A549 (cell line): ENCODE measurements around the gene FOXS1. TPM values are rescaled to one million over a fixed set of nuclear protein-coding genes. Genes with fewer than 3 reads are reported as not detected.
A peak's percentile ranks its signal among the peaks of the same experiment; 100 is the strongest.

Experiments used
- ATAC-seq, 2 experiments: fragments of 200-7000 bp in 1 of 2; fragments of >200 bp in 1 of 2; cut with Nextera tagmentation in 1 of 2; cut with Tn5 transposase in 1 of 2; 3 replicates each; pipeline versions ENCODE4 v1.8.0 to v1.9.1; 2018 to 2020; ENCODE audit warnings: mild to moderate bottlenecking in 1 of 2, moderate library complexity in 1 of 2
- CTCF ChIA-PET: fragments of 300-600 bp; sonication (Branson Sonifier 250); formaldehyde crosslinking; extraction: SDS; loops from one replicate; lab custom pipeline; 2021; ENCODE audit warnings: antibody characterized with exemption, inconsistent platforms; lab: Yijun Ruan, JAX
- POLR2A ChIA-PET: fragments of 350-600 bp; formaldehyde crosslinking; extraction: SDS; loops from one replicate; lab custom pipeline; 2021; ENCODE audit warnings: antibody characterized with exemption, inconsistent platforms; lab: Yijun Ruan, JAX
- DNase-seq, 2 experiments: peaks; one replicate each; pipeline versions ENCODE4 v3.0.0 to v3.0.0-alpha.2; 2011 to 2016; ENCODE audit warnings: low read depth in 1 of 2, low spot score in 1 of 2
- FAIRE-seq: peaks from 2 replicates; lab custom pipeline; 2011; peaks lifted over from hg19 to GRCh38; lab: Jason Lieb, UNC
- H3K27ac ChIP-seq, 2 experiments: fragments of >200 bp; sonication (Bioruptor Twin); formaldehyde crosslinking; 3 replicates each; pipeline ENCODE4 v1.5.1; 2016 to 2017
- H3K4me1 ChIP-seq: fragments of >200 bp; sonication (Bioruptor Twin); formaldehyde crosslinking; 3 replicates; pipeline ENCODE4 v1.6.1; 2016
- H3K4me2 ChIP-seq: fragments of >200 bp; sonication (Bioruptor Twin); formaldehyde crosslinking; 3 replicates; pipeline ENCODE4 v1.6.1; 2016
- H3K4me3 ChIP-seq: fragments of >200 bp; sonication (Bioruptor Twin); formaldehyde crosslinking; 3 replicates; pipeline ENCODE4 v1.5.1; 2016
- H3K9me3 ChIP-seq: fragments of >200 bp; sonication (Bioruptor Twin); formaldehyde crosslinking; 3 replicates; pipeline ENCODE4 v1.6.1; 2016
- CBX8 ChIP-seq: fragments of 200-600 bp; sonication (generic); IDR thresholded peaks from 2 replicates; pipeline ENCODE4 v1.6.1; 2016
- CEBPB ChIP-seq, 2 experiments: fragments of >200 bp in 1 of 2; sonication (Bioruptor Twin) in 1 of 2; formaldehyde crosslinking in 1 of 2; IDR thresholded peaks; 2 replicates each; pipeline ENCODE4 v1.6.1; 2012 to 2016
- CHD2 ChIP-seq: fragments of 150-350 bp; IDR thresholded peaks from 2 replicates; pipeline ENCODE4 v1.6.1; 2014; ENCODE audit warnings: low read length; ENCODE audit not compliant: partially characterized antibody
- EP300 ChIP-seq, 2 experiments: fragments of >200 bp; sonication (Bioruptor Twin); formaldehyde crosslinking; IDR thresholded peaks; 2 replicates in 1 of 2; 3 replicates in 1 of 2; pipeline ENCODE4 v1.6.1; 2016 to 2017
- FOSL2 ChIP-seq, 2 experiments: fragments of 450-650 bp in 1 of 2; fragments of >200 bp in 1 of 2; sonication (Bioruptor Twin) in 1 of 2; formaldehyde crosslinking; IDR thresholded peaks; 2 replicates each; pipeline versions ENCODE4 v1.5.0 to v1.6.1; 2016 to 2020; ENCODE audit warnings: mild to moderate bottlenecking in 1 of 2, moderate library complexity in 1 of 2
- FOXS1 ChIP-seq: fragments of 250-450 bp; sonication (Bioruptor Pico); IDR thresholded peaks from 2 replicates; pipeline ENCODE4 v1.5.0; 2020; ENCODE audit warnings: mild to moderate bottlenecking, moderate library complexity
- GATA3 ChIP-seq: IDR thresholded peaks from 2 replicates; pipeline ENCODE4 v1.6.1; 2012; ENCODE audit warnings: borderline replicate concordance
- HDAC2 ChIP-seq: fragments of 200-600 bp; sonication (generic); IDR thresholded peaks from 2 replicates; pipeline ENCODE4 v1.6.1; 2016
- JUN ChIP-seq, 2 experiments: fragments of >200 bp; sonication (Bioruptor Twin); formaldehyde crosslinking; IDR thresholded peaks; 2 replicates in 1 of 2; 3 replicates in 1 of 2; pipeline ENCODE4 v1.6.1; 2016 to 2017
- JUNB ChIP-seq: fragments of >200 bp; sonication (Bioruptor Twin); formaldehyde crosslinking; IDR thresholded peaks from 2 replicates; pipeline ENCODE4 v1.6.1; 2016
- MAFK ChIP-seq: fragments of 450-650 bp; IDR thresholded peaks from 2 replicates; pipeline ENCODE4 v1.6.1; 2014; ENCODE audit not compliant: partially characterized antibody
- MAX ChIP-seq: IDR thresholded peaks from 2 replicates; pipeline ENCODE4 v1.6.1; 2012
- MAZ ChIP-seq: fragments of 150-350 bp; IDR thresholded peaks from 2 replicates; pipeline ENCODE4 v1.6.1; 2014; ENCODE audit warnings: antibody characterized with exemption, low read depth, low read length, borderline replicate concordance
- MYC ChIP-seq: IDR thresholded peaks from 2 replicates; pipeline ENCODE4 v1.6.1; 2012; ENCODE audit warnings: mild to moderate bottlenecking, inconsistent platforms, low read length, improper control_type of control experiment, borderline replicate concordance
- PBX3 ChIP-seq: IDR thresholded peaks from 2 replicates; pipeline ENCODE4 v1.6.1; 2012
- RAD21 ChIP-seq, 2 experiments: fragments of >200 bp in 1 of 2; sonication (Bioruptor Twin) in 1 of 2; formaldehyde crosslinking in 1 of 2; IDR thresholded peaks in 1 of 2; conservative IDR thresholded peaks in 1 of 2; 2 replicates in 1 of 2; 3 replicates in 1 of 2; pipeline ENCODE4 v1.6.1; 2012 to 2018; ENCODE audit warnings: inconsistent platforms in 1 of 2
- RARB ChIP-seq: fragments of 250-450 bp; sonication (Bioruptor Pico); IDR thresholded peaks from 2 replicates; pipeline ENCODE4 v1.8.0; 2021; ENCODE audit warnings: mild to moderate bottlenecking, moderate library complexity
- RCOR1 ChIP-seq: fragments of 150-350 bp; IDR thresholded peaks from 2 replicates; pipeline ENCODE4 v1.6.1; 2014; ENCODE audit warnings: antibody characterized with exemption, low read length, low read depth
- RNF2 ChIP-seq: fragments of 200-600 bp; sonication (generic); IDR thresholded peaks from 2 replicates; pipeline ENCODE4 v1.6.1; 2016; ENCODE audit warnings: low read depth, mild to moderate bottlenecking, antibody characterized with exemption, moderate library complexity, borderline replicate concordance
- SMC3 ChIP-seq: fragments of >200 bp; sonication (Bioruptor Twin); formaldehyde crosslinking; IDR thresholded peaks from 3 replicates; pipeline ENCODE4 v1.6.1; 2018; ENCODE audit warnings: inconsistent platforms
- SREBF2 ChIP-seq: fragments of 450-650 bp; IDR thresholded peaks from 2 replicates; pipeline ENCODE4 v1.6.1; 2014; ENCODE audit warnings: mild to moderate bottlenecking, moderate library complexity
- ZC3H11A ChIP-seq: fragments of 450-650 bp; IDR thresholded peaks from 2 replicates; pipeline ENCODE4 v1.6.1; 2014; ENCODE audit warnings: antibody characterized with exemption, mild to moderate bottlenecking
- ZFP36 ChIP-seq: fragments of 450-650 bp; IDR thresholded peaks from 2 replicates; pipeline ENCODE4 v1.6.1; 2014; ENCODE audit warnings: borderline replicate concordance; ENCODE audit not compliant: partially characterized antibody
- WGBS: methylation state at CpG from one replicate; pipeline ENCODE4 v1.1.6; 2017; ENCODE audit errors: missing lambda C conversion rate; 5-methylcytosine and 5-hydroxymethylcytosine counted together
- polyA plus RNA-seq, 4 experiments: library from polyadenylated mRNA; depleted of rRNA in 3 of 4; stranded (reverse); fragments of >200 nt; fragmentation: RNase III in 1 of 4; extraction: RNeasy Plus Mini Kit Qiagen cat#74134 plus additional on column Dnase treatment in 1 of 4; gene quantifications; 2 replicates in 3 of 4; 3 replicates in 1 of 4; pipeline ENCODE4 v1.2.3, GENCODE V29; 2011 to 2017
- TF ChIP-seq, protein P1 (sequence below): fragments of 450-650 bp; IDR thresholded peaks from 2 replicates; pipeline ENCODE4 v1.6.1; 2014; ENCODE audit warnings: antibody characterized with exemption
- TF ChIP-seq, protein P2 (sequence below): fragments of 250-450 bp; sonication (Bioruptor Pico); IDR thresholded peaks from 2 replicates; pipeline ENCODE4 v1.5.0; 2021; ENCODE audit warnings: mild to moderate bottlenecking, moderate library complexity, borderline replicate concordance

Gene FOXS1
- polyA plus RNA-seq, 2 of the 4 experiments (the other 2 are of a cell fraction), result 1.5 to 3.7 TPM

DNA sequence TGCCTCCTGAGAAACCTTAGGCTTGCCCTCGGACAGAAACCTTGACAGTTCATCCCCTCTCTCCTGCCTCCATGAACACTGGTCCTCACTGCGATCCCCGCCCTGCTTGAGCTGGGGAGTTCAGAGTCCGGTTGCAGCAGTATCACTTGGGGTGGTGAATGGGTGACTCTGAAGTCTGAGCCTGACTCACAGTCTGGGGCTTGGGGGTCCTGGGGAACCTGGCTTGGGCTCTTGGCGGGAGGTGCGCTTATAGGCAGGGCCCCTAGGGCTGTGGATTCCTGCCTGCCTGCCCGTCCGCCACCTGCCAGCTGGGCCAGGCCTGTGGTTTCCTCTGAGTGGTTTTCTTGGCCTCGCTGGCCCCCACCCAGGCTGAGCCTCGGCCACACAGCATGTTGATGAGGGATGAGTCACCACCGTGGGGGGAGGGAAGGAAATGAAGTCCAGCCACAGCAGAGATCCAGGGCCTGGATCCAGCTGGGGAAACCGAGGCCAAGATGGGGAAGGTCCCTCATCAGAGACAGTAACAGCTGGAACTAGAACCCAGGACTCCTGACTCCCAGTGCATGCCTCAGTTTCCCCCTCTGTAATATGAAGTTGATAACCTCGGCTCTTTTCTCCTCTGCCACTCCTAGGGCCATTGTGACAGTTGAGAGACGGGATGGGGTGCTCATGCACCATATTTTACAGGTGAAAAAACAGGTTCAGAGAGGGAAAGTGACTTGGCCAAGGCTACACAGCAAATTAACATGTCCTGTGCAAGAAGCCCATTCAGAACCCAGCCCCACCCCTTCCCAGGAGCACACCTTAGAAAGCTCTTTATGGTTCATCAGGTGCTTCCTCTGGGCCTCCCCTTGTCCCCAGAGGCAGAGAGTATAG lies 9.2 kb downstream of the FOXS1 start:
- ChIA-PET CTCF (interaction anchor here (0.9 to 14.7 kb wide), 7 partner anchors 9 to 194 kb away, joined by 3 to 145 read pairs (median 23); partner anchors contain the start of gene FOXS1), POLR2A (no interaction called here)
- Histone ChIP-seq H3K27ac (peak overlapping the region; percentile 84 to 86), H3K9me3 (no peaks in the 10 kb centered on the region), H3K4me3 (no peak overlapping the region), H3K4me1 (peaks cover 69% of the 10 kb centered on the region), H3K4me2 (peak overlapping the region; percentile 66)
- FAIRE-seq (no peak), DNase-seq (peak; percentile 56 to 72), ATAC-seq (peak; percentile 55 to 63)
- TF ChIP-seq FOXS1 (CRISPR knock-in tag) (no peak), CEBPB (IDR thresholded peaks at IDR 0.05) (no peak), EP300 (IDR thresholded peaks at IDR 0.05) (peak; percentile 17 to 47; a peak in 2 of 5 replicates), RNF2 (no peak), RAD21 (conservative IDR thresholded peaks at IDR 0.05 in 1 of 2, IDR thresholded peaks at IDR 0.05 in 1 of 2) (no peak), RCOR1 (no peak), JUNB (peak; percentile 69), FOSL2 (IDR thresholded peaks at IDR 0.05) (peak; percentile 92), FOSL2 (CRISPR knock-in tag; IDR thresholded peaks at IDR 0.05) (peak; percentile 95), GATA3 (peak; percentile 52; the same call in 1 of the 2 replicates), CBX8 (no peak), MAX (peak; percentile 69), JUN (IDR thresholded peaks at IDR 0.05) (peak; percentile 47 to 61; a peak in 3 of 5 replicates), CHD2 (no peak)
- 38% methylated on average over 8 of the region's 14 CpGs for WGBS

- no peak for TF ChIP-seq CBX8
- no peak for TF ChIP-seq MAZ
- TF ChIP-seq SREBF2, result no peak
- no peak for FAIRE-seq
- no peak overlapping the region for H3K4me3 ChIP-seq
- H3K27ac ChIP-seq, result peak overlapping the region; percentile 84 to 86
- ChIA-PET CTCF (interaction anchor here (1.2 to 14.7 kb wide), 6 partner anchors 10 to 195 kb away, joined by 5 to 145 read pairs (median 74); partner anchors contain the start of gene FOXS1), POLR2A (no interaction called here)
- no peaks in the 10 kb centered on the region for H3K9me3 ChIP-seq
- 78% methylated on average over 9 of the region's 9 CpGs for WGBS
- H3K4me1 ChIP-seq, result peaks cover 62% of the 10 kb centered on the region
- peak; percentile 12 to 18; a peak in 4 of 6 replicates for ATAC-seq
- H3K4me2 ChIP-seq, result peak overlapping the region; percentile 66
- no peak for DNase-seq
Measured at GRCh38 chr20:31835554-31835953, 9.8 kb downstream of the FOXS1 start.

DNA sequence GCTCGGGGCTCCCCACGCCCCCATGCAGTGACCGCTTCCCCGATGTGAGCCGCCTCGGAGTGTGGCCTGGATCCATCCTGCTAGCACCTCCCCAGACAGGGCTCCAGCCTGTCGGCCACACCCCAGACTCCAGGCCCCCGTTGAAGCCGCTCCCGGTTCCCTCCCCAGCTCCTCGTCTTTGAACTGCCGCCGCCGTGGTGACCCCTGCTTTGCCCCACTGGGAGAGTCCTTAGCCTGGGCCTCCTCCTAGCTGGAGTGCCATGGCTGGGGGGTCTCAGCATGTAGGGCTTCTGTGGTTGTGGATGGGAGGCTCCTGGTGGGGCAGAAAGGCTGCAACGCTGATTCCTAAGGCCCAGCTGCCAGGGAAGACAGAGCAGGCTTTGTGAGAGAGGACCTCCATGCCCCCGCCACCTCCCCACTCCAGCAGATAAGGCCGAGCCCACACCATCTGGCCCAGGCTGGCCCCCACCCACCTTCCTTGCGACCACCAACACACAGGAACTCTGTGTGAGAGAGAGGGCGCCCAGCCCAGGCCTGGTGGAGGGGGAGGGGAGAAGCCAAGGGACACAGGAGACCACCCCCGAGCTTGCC lies 11.4 kb downstream of the FOXS1 start:
- Histone ChIP-seq H3K27ac (peak overlapping the region; percentile 84 to 86; a peak in 5 of 6 replicates), H3K4me1 (peaks cover 48% of the 10 kb centered on the region), H3K9me3 (no peaks in the 10 kb centered on the region), H3K4me2 (no peak overlapping the region), H3K4me3 (no peak overlapping the region)
- TF ChIP-seq SMC3 (no peak), MYC (no peak), ZFP36 (no peak), MAZ (no peak), RARB (CRISPR knock-in tag) (no peak), FOXS1 (CRISPR knock-in tag) (no peak), ZC3H11A (no peak), PBX3 (no peak), MAFK (no peak), HDAC2 (no peak)
- TF ChIP-seq, protein P1, sequence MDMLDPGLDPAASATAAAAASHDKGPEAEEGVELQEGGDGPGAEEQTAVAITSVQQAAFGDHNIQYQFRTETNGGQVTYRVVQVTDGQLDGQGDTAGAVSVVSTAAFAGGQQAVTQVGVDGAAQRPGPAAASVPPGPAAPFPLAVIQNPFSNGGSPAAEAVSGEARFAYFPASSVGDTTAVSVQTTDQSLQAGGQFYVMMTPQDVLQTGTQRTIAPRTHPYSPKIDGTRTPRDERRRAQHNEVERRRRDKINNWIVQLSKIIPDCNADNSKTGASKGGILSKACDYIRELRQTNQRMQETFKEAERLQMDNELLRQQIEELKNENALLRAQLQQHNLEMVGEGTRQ, result no peak
- TF ChIP-seq, protein P2, sequence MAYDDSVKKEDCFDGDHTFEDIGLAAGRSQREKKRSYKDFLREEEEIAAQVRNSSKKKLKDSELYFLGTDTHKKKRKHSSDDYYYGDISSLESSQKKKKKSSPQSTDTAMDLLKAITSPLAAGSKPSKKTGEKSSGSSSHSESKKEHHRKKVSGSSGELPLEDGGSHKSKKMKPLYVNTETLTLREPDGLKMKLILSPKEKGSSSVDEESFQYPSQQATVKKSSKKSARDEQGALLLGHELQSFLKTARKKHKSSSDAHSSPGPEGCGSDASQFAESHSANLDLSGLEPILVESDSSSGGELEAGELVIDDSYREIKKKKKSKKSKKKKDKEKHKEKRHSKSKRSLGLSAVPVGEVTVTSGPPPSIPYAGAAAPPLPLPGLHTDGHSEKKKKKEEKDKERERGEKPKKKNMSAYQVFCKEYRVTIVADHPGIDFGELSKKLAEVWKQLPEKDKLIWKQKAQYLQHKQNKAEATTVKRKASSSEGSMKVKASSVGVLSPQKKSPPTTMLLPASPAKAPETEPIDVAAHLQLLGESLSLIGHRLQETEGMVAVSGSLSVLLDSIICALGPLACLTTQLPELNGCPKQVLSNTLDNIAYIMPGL (CRISPR knock-in tag), result no peak
- no peak for FAIRE-seq
- no peak for ATAC-seq
- no peak for DNase-seq
- 86% methylated on average over 14 of the region's 20 CpGs for WGBS
- ChIA-PET CTCF (interaction anchor here (0.6 to 14.7 kb wide), 16 partner anchors 8 to 257 kb away, joined by 3 to 145 read pairs (median 4); partner anchors contain the start of gene FOXS1), POLR2A (no interaction called here)
